ENCODE measurements around the gene PARN. TPM values are rescaled to one million over a fixed set of nuclear protein-coding genes. Genes with fewer than 3 reads are reported as not detected.

The PARN gene, protein sequence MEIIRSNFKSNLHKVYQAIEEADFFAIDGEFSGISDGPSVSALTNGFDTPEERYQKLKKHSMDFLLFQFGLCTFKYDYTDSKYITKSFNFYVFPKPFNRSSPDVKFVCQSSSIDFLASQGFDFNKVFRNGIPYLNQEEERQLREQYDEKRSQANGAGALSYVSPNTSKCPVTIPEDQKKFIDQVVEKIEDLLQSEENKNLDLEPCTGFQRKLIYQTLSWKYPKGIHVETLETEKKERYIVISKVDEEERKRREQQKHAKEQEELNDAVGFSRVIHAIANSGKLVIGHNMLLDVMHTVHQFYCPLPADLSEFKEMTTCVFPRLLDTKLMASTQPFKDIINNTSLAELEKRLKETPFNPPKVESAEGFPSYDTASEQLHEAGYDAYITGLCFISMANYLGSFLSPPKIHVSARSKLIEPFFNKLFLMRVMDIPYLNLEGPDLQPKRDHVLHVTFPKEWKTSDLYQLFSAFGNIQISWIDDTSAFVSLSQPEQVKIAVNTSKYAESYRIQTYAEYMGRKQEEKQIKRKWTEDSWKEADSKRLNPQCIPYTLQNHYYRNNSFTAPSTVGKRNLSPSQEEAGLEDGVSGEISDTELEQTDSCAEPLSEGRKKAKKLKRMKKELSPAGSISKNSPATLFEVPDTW
- total RNA-seq (24.8 TPM), polyA plus RNA-seq (20.4 TPM)
- long read RNA-seq, donor 1, partial matches to known transcripts = 0 of 1 reads
- long read RNA-seq, donor 1, other reads (novel, unspliced or antisense) = 0 of 1 reads
- long read RNA-seq, donor 2 = 0 reads
- long read RNA-seq, donor 3, partial matches to known transcripts = 5 of 7 reads
- long read RNA-seq, donor 3, other reads (novel, unspliced or antisense) = 0 of 7 reads
- long read RNA-seq, donor 4, partial matches to known transcripts = 0 of 1 reads
- long read RNA-seq, donor 4, other reads (novel, unspliced or antisense) = 0 of 1 reads
- long read RNA-seq, donor 5, transcript PARN-203 (24 exons, 3,078 nt) = major isoform, 5 of 152 reads
- long read RNA-seq, donor 5, partial matches to known transcripts = 136 of 152 reads
- long read RNA-seq, donor 5, other reads (novel, unspliced or antisense) = 11 of 152 reads
- long read RNA-seq, donor 6, partial matches to known transcripts = 0 of 3 reads
- long read RNA-seq, donor 6, other reads (novel, unspliced or antisense) = 0 of 3 reads
- long read RNA-seq, donor 7, transcript PARN-203 (24 exons, 3,078 nt) = major isoform, 5 of 5 reads
- long read RNA-seq, donor 7, partial matches to known transcripts = 0 of 5 reads
- long read RNA-seq, donor 7, other reads (novel, unspliced or antisense) = 0 of 5 reads
- long read RNA-seq, donor 8, partial matches to known transcripts = 0 of 1 reads
- long read RNA-seq, donor 8, other reads (novel, unspliced or antisense) = 0 of 1 reads
- long read RNA-seq, donor 9, transcript PARN-203 (24 exons, 3,078 nt) = major isoform, 6 of 7 reads
- long read RNA-seq, donor 9, partial matches to known transcripts = 0 of 7 reads
- long read RNA-seq, donor 9, other reads (novel, unspliced or antisense) = 0 of 7 reads
- long read RNA-seq, donor 10, partial matches to known transcripts = 6 of 11 reads
- long read RNA-seq, donor 10, other reads (novel, unspliced or antisense) = 5 of 11 reads

DNA sequence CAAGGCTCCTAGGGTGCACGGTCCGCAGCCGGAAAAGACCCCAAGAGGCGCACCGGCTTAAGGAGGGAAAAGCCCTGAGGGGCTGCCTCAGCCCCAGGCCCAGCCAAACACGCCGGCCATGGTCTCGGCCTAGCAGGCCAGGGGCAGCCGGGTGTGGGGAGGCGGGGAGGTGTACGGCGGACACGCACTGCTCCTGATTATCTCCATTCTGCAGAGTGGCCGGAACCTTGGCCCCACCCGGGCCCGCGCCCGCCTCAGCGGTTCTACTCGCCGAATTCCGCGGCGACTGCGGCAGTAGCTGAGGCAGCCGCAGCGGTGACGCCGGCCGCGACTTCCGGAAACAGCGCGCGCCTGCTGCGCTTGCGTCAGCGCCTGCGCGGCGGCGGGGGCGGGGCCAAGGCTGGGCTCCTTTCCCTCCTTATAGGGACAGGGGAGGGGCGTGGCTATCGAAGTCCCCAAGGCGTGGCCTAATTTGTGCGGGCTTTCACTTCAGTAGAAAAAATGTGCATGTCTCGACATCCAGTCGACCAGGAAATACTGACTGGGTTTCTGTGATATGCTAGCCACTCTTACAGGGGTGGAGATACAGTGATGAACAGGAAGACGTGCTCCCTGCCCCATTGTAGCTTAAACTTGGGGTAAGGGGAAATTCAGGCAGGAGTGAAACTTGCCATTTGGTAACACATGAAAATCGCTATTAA lies at the start of gene PARN:
Gene PARN (minus strand): TSS at position 342 of the 701 bp plus-strand sequence. CDS start 135 bp downstream, at position 207.
- peaks cover 21 to 29% of the 10 kb centered on the region in 2 donors for H3K4me1 ChIP-seq (ENCODE audit: control insufficient read depth in 2 of 2, insufficient read depth in 2 of 2, low read length in 2 of 2)
- DNase-seq (ENCODE audit: low read depth in 6 of 9, low spot score in 9 of 9) = peak; percentile 90 to 98 (median 96)
- H3K27me3 ChIP-seq (ENCODE audit: control insufficient read depth in 2 of 2, insufficient read depth in 1 of 2, low read length in 1 of 2) = no peaks in the 10 kb centered on the region
- H3K9me3 ChIP-seq (ENCODE audit: control insufficient read depth in 2 of 2, insufficient read depth in 1 of 2, low read length in 1 of 2) = peaks cover 0 to 5% of the 10 kb centered on the region in 2 donors
- H3K36me3 ChIP-seq (ENCODE audit: control insufficient read depth in 2 of 2, insufficient read depth in 2 of 2, low read length in 1 of 2) = peaks cover 2 to 18% of the 10 kb centered on the region in 2 donors
- WGBS = 1% methylated on average over 51 of the region's 51 CpGs
- peak within 1 kb of the TSS; percentile 72 to 93 for H3K4me3 ChIP-seq (ENCODE audit: low read length in 2 of 2)
- peak within 1 kb of the TSS; percentile 94 to 95 for H3K27ac ChIP-seq (ENCODE audit: low read depth in 1 of 2, low read length in 1 of 2)

DNA sequence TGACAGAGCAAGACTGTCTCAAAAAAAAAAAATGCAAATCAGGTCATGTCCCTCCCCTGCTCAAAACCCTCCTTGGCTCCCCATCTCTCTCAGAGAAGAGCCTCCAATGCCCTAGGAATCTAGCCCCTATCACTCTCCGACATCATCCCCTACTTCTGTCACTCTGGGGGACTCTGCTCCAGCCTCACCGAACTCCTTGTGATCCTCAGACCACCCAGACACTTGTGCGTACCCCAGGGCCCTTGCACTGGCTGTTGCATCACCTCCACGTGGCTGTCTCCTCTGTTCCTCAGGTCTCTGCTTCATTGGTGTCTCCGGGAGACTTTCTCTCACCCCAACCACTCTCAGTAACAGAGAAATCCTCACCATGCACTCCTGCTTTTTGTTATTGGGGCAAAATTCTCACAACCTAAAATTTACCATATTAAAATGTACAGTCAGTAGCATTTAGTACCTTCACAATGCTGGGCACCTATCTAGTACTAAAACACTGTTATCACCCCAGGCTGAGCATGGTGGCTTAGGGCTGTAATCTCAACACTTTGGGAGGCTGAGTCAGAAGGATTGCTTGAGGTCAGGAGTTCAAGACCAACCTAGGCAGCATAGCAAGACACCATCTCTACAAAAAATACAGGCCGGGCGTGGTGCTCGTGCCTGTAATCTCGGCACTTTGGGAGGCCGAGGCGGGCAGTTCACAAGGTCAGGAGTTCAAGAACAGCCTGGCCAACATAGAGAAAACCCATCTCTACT lies 48.9 kb upstream of the PARN start:
- no peak overlapping the region for H3K4me3 ChIP-seq (ENCODE audit: low read length in 2 of 2)
- H3K27me3 ChIP-seq (ENCODE audit: control insufficient read depth in 2 of 2, insufficient read depth in 1 of 2, low read length in 1 of 2) = no peaks in the 10 kb centered on the region
- no peak for DNase-seq (ENCODE audit: low read depth in 6 of 9, low spot score in 9 of 9)
- H3K36me3 ChIP-seq (ENCODE audit: control insufficient read depth in 2 of 2, insufficient read depth in 2 of 2, low read length in 1 of 2) = no peaks in the 10 kb centered on the region
- H3K27ac ChIP-seq (ENCODE audit: low read depth in 1 of 2, low read length in 1 of 2) = no peak overlapping the region
- 88% methylated on average over 11 of the region's 11 CpGs for WGBS
- H3K9me3 ChIP-seq (ENCODE audit: control insufficient read depth in 2 of 2, insufficient read depth in 1 of 2, low read length in 1 of 2) = no peaks in the 10 kb centered on the region
- H3K4me1 ChIP-seq (ENCODE audit: control insufficient read depth in 2 of 2, insufficient read depth in 2 of 2, low read length in 2 of 2) = no peaks in the 10 kb centered on the region

DNA sequence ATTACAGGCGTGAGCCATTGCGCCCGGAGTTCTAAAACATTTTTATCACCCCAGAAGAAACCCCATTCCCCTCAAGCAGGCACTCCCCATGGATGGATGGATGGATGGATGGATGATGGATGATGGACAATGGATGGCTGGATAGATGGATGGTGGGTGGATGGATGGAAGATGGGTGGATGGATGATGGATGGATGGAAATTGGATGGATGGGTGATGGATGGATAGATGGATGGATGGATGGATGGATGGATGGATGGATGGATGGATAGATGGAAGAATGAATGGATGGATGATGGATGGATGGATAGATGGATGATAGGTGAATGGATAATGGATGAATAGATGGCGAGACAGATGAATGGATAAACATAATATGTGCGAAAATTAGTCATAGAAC lies 47.6 kb upstream of the PARN start:
- no peak overlapping the region for H3K4me3 ChIP-seq (ENCODE audit: low read length in 2 of 2)
- DNase-seq (ENCODE audit: low read depth in 6 of 9, low spot score in 9 of 9) = no peak
- H3K4me1 ChIP-seq (ENCODE audit: control insufficient read depth in 2 of 2, insufficient read depth in 2 of 2, low read length in 2 of 2) = no peaks in the 10 kb centered on the region
- H3K27ac ChIP-seq (ENCODE audit: low read depth in 1 of 2, low read length in 1 of 2) = no peak overlapping the region
- no peaks in the 10 kb centered on the region for H3K36me3 ChIP-seq (ENCODE audit: control insufficient read depth in 2 of 2, insufficient read depth in 2 of 2, low read length in 1 of 2)
- H3K9me3 ChIP-seq (ENCODE audit: control insufficient read depth in 2 of 2, insufficient read depth in 1 of 2, low read length in 1 of 2) = no peaks in the 10 kb centered on the region
- over 99% methylated on average over 5 of the region's 5 CpGs for WGBS
- H3K27me3 ChIP-seq (ENCODE audit: control insufficient read depth in 2 of 2, insufficient read depth in 1 of 2, low read length in 1 of 2) = no peaks in the 10 kb centered on the region

DNA sequence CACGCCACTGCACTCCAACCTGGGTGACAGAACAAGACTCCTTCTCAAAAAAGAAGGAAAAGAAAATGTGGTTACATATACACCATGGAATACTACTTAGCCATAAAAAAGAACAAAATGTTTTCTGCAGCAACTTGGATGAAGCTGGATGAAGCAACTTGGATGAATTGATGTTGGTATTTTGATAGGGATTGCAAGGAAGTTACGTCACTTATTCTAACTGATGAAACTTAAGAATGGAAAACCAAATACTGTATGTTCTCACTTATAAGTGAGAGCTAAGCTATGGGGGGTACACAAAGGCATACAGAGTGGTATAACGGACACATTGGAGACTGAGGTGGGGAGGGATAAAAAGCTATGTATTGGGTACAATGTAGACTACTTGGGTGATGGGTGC lies 46.6 kb upstream of the PARN start:
- WGBS = 95% methylated on average over 3 of the region's 3 CpGs
- no peak overlapping the region for H3K27ac ChIP-seq (ENCODE audit: low read depth in 1 of 2, low read length in 1 of 2)
- no peaks in the 10 kb centered on the region for H3K27me3 ChIP-seq (ENCODE audit: control insufficient read depth in 2 of 2, insufficient read depth in 1 of 2, low read length in 1 of 2)
- no peaks in the 10 kb centered on the region for H3K4me1 ChIP-seq (ENCODE audit: control insufficient read depth in 2 of 2, insufficient read depth in 2 of 2, low read length in 2 of 2)
- no peak for DNase-seq (ENCODE audit: low read depth in 6 of 9, low spot score in 9 of 9)
- H3K4me3 ChIP-seq (ENCODE audit: low read length in 2 of 2) = no peak overlapping the region
- no peaks in the 10 kb centered on the region for H3K9me3 ChIP-seq (ENCODE audit: control insufficient read depth in 2 of 2, insufficient read depth in 1 of 2, low read length in 1 of 2)
- H3K36me3 ChIP-seq (ENCODE audit: control insufficient read depth in 2 of 2, insufficient read depth in 2 of 2, low read length in 1 of 2) = no peaks in the 10 kb centered on the region

DNA sequence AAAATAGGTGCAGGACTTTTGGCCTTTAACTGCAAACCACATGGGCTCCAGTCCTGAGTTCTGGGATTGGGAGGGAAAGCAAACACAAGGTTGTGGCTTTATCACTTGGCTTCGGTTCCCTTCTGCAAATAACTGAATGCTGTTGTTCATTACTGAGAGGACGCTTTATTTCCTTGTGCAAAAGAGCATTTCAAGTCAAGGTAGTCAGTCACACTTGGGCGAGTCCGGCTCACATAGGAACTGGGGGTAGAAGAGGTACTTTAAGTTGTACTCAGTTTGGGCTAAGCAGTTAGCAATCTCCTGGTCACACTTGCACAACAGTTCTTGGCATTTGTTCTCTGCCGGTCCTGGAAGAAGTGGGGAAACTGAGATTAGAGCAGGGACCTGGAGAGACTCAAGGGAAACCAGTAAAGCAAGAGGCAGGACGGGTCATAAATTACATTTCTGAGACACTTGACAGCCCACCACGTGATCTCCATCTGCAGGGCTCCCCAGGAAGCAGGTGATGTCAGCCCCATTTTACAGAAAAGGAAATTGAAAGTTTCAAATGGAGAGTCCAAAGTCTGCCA lies 42.4 kb upstream of the PARN start:
- 75% methylated on average over 7 of the region's 7 CpGs for WGBS
- Histone ChIP-seq H3K27me3 (ENCODE audit: control insufficient read depth in 2 of 2, insufficient read depth in 1 of 2, low read length in 1 of 2) (no peaks in the 10 kb centered on the region), H3K9me3 (ENCODE audit: control insufficient read depth in 2 of 2, insufficient read depth in 1 of 2, low read length in 1 of 2) (no peaks in the 10 kb centered on the region), H3K36me3 (ENCODE audit: control insufficient read depth in 2 of 2, insufficient read depth in 2 of 2, low read length in 1 of 2) (peaks cover 3 to 14% of the 10 kb centered on the region in 2 donors), H3K27ac (ENCODE audit: low read depth in 1 of 2, low read length in 1 of 2) (no peak overlapping the region), H3K4me3 (ENCODE audit: low read length in 2 of 2) (no peak overlapping the region), H3K4me1 (ENCODE audit: control insufficient read depth in 2 of 2, insufficient read depth in 2 of 2, low read length in 2 of 2) (no peaks in the 10 kb centered on the region)
- no peak for DNase-seq (ENCODE audit: low read depth in 6 of 9, low spot score in 9 of 9)

DNA sequence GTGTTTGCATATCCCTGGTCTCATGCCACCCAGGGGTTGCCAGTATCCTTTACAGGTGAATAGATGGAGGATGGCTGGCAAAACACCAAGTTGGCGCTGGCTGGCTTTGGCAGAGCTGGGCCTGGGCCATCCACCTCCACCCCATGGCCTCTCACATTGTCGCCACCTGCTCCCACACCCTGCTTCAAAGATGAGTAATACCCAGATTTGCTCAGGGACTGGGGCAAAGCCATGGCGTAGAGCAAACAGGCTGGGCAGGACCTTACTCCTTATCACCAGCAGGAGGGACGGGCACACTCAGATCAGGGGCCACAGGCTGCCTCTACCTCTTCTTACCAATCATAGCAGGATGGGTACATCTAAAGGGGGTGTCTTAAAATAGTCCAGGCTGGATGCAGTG lies 39.7 kb upstream of the PARN start:
- no peak for DNase-seq (ENCODE audit: low read depth in 6 of 9, low spot score in 9 of 9)
- Histone ChIP-seq H3K9me3 (ENCODE audit: control insufficient read depth in 2 of 2, insufficient read depth in 1 of 2, low read length in 1 of 2) (no peaks in the 10 kb centered on the region), H3K4me1 (ENCODE audit: control insufficient read depth in 2 of 2, insufficient read depth in 2 of 2, low read length in 2 of 2) (no peaks in the 10 kb centered on the region), H3K27me3 (ENCODE audit: control insufficient read depth in 2 of 2, insufficient read depth in 1 of 2, low read length in 1 of 2) (no peaks in the 10 kb centered on the region), H3K36me3 (ENCODE audit: control insufficient read depth in 2 of 2, insufficient read depth in 2 of 2, low read length in 1 of 2) (peaks cover 28 to 39% of the 10 kb centered on the region in 2 donors), H3K4me3 (ENCODE audit: low read length in 2 of 2) (no peak overlapping the region), H3K27ac (ENCODE audit: low read depth in 1 of 2, low read length in 1 of 2) (no peak overlapping the region)
- 98% methylated on average over 4 of the region's 4 CpGs for WGBS

DNA sequence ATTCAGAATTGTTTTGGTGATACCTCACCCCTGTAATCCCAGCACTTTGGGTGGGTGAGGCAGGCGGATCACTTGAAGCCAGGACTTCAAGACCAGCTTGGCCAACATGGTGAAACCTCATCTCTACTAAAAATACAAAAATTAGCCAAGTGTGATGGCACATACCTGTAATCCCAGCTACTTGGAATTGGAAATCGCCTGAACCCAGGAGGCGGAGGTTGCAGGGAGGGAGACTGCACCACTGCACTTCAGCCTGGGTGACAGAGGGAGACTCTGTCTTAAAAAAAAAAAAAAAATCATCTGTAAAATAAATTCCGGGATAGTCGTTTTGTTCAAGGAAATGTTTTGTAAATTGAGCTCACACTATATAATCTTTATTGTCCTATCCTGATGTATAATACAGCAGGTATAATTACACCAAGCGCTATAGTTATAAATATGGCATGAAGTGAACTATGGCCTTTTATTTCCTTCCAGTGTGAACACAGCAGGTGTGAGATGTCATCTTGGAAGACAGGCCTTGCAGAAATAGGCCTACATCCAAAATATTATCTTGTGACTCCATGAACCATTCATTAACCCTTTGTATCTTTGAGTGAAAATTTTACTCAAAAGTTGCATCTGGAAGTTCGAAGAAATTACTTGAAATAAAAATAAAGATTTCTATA lies 38.6 kb upstream of the PARN start:
- no peak for DNase-seq (ENCODE audit: low read depth in 6 of 9, low spot score in 9 of 9)
- Histone ChIP-seq H3K4me3 (ENCODE audit: low read length in 2 of 2) (no peak overlapping the region), H3K27ac (ENCODE audit: low read depth in 1 of 2, low read length in 1 of 2) (no peak overlapping the region), H3K27me3 (ENCODE audit: control insufficient read depth in 2 of 2, insufficient read depth in 1 of 2, low read length in 1 of 2) (no peaks in the 10 kb centered on the region), H3K4me1 (ENCODE audit: control insufficient read depth in 2 of 2, insufficient read depth in 2 of 2, low read length in 2 of 2) (no peaks in the 10 kb centered on the region), H3K9me3 (ENCODE audit: control insufficient read depth in 2 of 2, insufficient read depth in 1 of 2, low read length in 1 of 2) (no peaks in the 10 kb centered on the region), H3K36me3 (ENCODE audit: control insufficient read depth in 2 of 2, insufficient read depth in 2 of 2, low read length in 1 of 2) (peaks cover 34 to 49% of the 10 kb centered on the region in 2 donors)
- 94% methylated on average over 7 of the region's 7 CpGs for WGBS
